Measurements from ENCODE around the gene APIP.

Gene APIP

GRCh38 chr11:34886609-34887008 is 29.6 kb downstream of the APIP start:
- no peak for DNase-seq

- no peak for DNase-seq
Measured at GRCh38 chr11:34881900-34882299, 34.3 kb downstream of the APIP start.

- no peak for DNase-seq
Measured at GRCh38 chr11:34877375-34877975, 38.7 kb downstream of the APIP start.

- DNase-seq = no peak
Measured at GRCh38 chr11:34874202-34874601, 42.0 kb downstream of the APIP start.

GRCh38 chr11:34870548-34871196 is 45.5 kb downstream of the APIP start:
- DNase-seq = no peak

- no peak for DNase-seq
Measured at GRCh38 chr11:34869425-34869824, 46.8 kb downstream of the APIP start.

GRCh38 chr11:34866375-34866774 is 49.8 kb downstream of the APIP start:
- no peak for DNase-seq

- no peak for DNase-seq
Measured at GRCh38 chr11:34865261-34865660, 50.9 kb downstream of the APIP start.

- no peak for DNase-seq
Measured at GRCh38 chr11:34864424-34864823, 51.8 kb downstream of the APIP start.

- no peak for DNase-seq
Measured at GRCh38 chr11:34863048-34863447, 53.1 kb downstream of the APIP start.

- no peak for DNase-seq
Measured at GRCh38 chr11:34860518-34860917, 55.7 kb downstream of the APIP start.

GRCh38 chr11:34860034-34860433 is 56.1 kb downstream of the APIP start:
- no peak for DNase-seq

GRCh38 chr11:34859496-34859895 is 56.7 kb downstream of the APIP start:
- no peak for DNase-seq

- DNase-seq = no peak
Measured at GRCh38 chr11:34857463-34857862, 58.7 kb downstream of the APIP start.

- no peak for DNase-seq
Measured at GRCh38 chr11:34856251-34856650, 59.9 kb downstream of the APIP start.

GRCh38 chr11:34855754-34856095 is 60.5 kb downstream of the APIP start:
- no peak for DNase-seq

GRCh38 chr11:34855021-34855753 is 61.0 kb downstream of the APIP start:
- DNase-seq = no peak

- no peak for DNase-seq
Measured at GRCh38 chr11:34851916-34852315, 64.3 kb downstream of the APIP start.

- no peak for DNase-seq
Measured at GRCh38 chr11:34850334-34850733, 65.8 kb downstream of the APIP start.

- no peak for DNase-seq
Measured at GRCh38 chr11:34846467-34846866, 69.7 kb downstream of the APIP start.

GRCh38 chr11:34844463-34845112 is 71.6 kb downstream of the APIP start:
- DNase-seq = no peak

- DNase-seq = no peak
Measured at GRCh38 chr11:34843271-34843670, 72.9 kb downstream of the APIP start.

GRCh38 chr11:34840736-34841386 is 75.3 kb downstream of the APIP start:
- no peak for DNase-seq

Data from effector CD4-positive, alpha-beta T cell (primary cell).